ENCODE measurements around the gene CD63.
A peak's percentile ranks its signal among the peaks of the same experiment; 100 is the strongest.

The CD63 gene

DNA sequence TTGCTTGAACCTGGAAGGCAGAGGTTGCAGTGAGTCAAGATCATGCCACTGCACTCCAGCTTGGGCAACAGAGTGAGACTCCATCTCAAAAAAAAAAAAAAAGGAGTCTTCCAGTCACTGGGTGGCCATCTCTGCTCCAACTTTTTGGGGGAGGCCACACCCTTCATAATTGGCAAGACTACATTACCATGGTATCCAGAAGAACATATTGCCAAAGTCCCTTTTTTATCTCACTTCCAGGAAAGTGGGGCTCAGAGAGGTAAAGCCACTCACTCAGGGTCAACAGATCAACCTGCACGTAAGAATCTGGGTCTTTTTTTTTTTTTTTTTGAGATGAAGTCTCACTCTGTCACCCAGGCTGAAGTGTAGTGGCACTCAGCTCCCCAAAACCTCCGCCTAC is 5.0 kb upstream of the CD63 start:
- H3K27ac Mint-ChIP-seq: no peak overlapping the region
- H3K27me3 Mint-ChIP-seq: no peaks in the 10 kb centered on the region
- no peak overlapping the region for H3K4me3 Mint-ChIP-seq
- no peak for DNase-seq
- H3K4me1 Mint-ChIP-seq: peaks cover 31 to 51% of the 10 kb centered on the region in 2 donors
- H3K36me3 Mint-ChIP-seq: peaks cover 6 to 14% of the 10 kb centered on the region in 2 donors
- H3K9me3 Mint-ChIP-seq: no peaks in the 10 kb centered on the region
- ATAC-seq (replicated peaks): no peak

GRCh38 chr12:55733021-55733555 is 4.3 kb upstream of the CD63 start:
- Mint-ChIP-seq H3K4me1 (peaks cover 27 to 45% of the 10 kb centered on the region in 2 donors), H3K36me3 (peaks cover 6 to 14% of the 10 kb centered on the region in 2 donors), H3K27ac (no peak overlapping the region)

GRCh38 chr12:55732288-55732687 is 3.5 kb upstream of the CD63 start:
- H3K27me3 Mint-ChIP-seq: no peaks in the 10 kb centered on the region
- DNase-seq (no peak), ATAC-seq (replicated peaks) (no peak)
- H3K9me3 Mint-ChIP-seq: no peaks in the 10 kb centered on the region
- H3K36me3 Mint-ChIP-seq: peaks cover 6 to 14% of the 10 kb centered on the region in 2 donors
- H3K4me1 Mint-ChIP-seq: peaks cover 27 to 45% of the 10 kb centered on the region in 2 donors
- no peak overlapping the region for H3K4me3 Mint-ChIP-seq
- H3K27ac Mint-ChIP-seq: no peak overlapping the region

More at GRCh38 chr12:55733021-55733555, 4.3 kb upstream of the CD63 start:
- DNase-seq (no peak), ATAC-seq (replicated peaks) (no peak)
- H3K9me3 Mint-ChIP-seq: no peaks in the 10 kb centered on the region
- H3K4me3 Mint-ChIP-seq: no peak overlapping the region
- no peaks in the 10 kb centered on the region for H3K27me3 Mint-ChIP-seq

- peak overlapping the region; percentile 90 to 95 for H3K4me3 Mint-ChIP-seq
- peaks cover 9 to 31% of the 10 kb centered on the region in 2 donors for H3K36me3 Mint-ChIP-seq
- DNase-seq: no peak
- no peaks in the 10 kb centered on the region for H3K27me3 Mint-ChIP-seq
- peak overlapping the region; percentile 97 for H3K27ac Mint-ChIP-seq
- peaks cover 35 to 53% of the 10 kb centered on the region in 2 donors for H3K4me1 Mint-ChIP-seq
- H3K9me3 Mint-ChIP-seq: no peaks in the 10 kb centered on the region
- ATAC-seq (replicated peaks): peak; percentile 41
These were observed 1.3 kb upstream of the CD63 start for GRCh38 chr12:55729819-55730818.

DNA sequence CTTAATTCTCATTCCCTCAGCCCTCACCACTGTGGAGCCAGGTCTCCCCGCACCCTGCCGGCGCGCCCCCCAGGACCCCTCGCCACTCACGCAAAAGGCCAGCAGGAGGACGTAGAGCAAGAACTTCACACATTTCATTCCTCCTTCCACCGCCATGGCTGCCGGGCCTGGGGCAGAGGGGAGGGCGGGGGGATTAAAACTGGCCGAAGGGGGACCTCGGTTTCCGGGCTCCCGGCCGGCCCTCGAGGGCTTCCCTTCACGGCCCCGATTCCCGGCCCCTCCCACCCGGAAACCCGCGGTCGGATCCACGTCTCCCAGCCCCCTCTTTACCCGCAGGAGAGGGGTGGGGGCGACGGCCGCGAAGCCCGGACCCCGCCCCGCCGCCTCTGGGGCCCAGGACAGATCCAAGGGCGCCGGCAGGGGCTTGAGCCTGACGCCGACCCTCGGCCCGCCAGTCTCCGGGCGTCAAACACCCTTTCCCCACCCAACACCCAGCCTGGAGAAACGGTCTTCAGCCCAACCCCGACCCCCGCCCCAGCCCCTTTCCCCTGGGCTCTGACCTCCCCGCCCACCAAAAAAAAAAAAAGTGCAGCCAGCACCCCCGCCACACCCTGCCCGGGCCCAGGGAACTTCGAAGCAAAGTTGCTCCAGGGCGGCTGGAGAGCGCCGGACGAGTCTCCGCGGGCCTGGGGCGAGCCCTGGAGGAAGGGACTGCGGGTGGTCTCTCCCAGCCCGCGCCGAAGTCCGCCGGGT is 447 bp downstream of the CD63 start:
- Mint-ChIP-seq H3K36me3 (peaks cover 17 to 40% of the 10 kb centered on the region in 2 donors), H3K4me1 (peaks cover 40 to 60% of the 10 kb centered on the region in 2 donors), H3K27me3 (no peaks in the 10 kb centered on the region), H3K4me3 (peak overlapping the region; percentile 90 to 95), H3K27ac (peak overlapping the region; percentile 59), H3K9me3 (no peaks in the 10 kb centered on the region)
- peak; percentile 19 to 26 for ATAC-seq (replicated peaks)
- DNase-seq: no peak

DNA sequence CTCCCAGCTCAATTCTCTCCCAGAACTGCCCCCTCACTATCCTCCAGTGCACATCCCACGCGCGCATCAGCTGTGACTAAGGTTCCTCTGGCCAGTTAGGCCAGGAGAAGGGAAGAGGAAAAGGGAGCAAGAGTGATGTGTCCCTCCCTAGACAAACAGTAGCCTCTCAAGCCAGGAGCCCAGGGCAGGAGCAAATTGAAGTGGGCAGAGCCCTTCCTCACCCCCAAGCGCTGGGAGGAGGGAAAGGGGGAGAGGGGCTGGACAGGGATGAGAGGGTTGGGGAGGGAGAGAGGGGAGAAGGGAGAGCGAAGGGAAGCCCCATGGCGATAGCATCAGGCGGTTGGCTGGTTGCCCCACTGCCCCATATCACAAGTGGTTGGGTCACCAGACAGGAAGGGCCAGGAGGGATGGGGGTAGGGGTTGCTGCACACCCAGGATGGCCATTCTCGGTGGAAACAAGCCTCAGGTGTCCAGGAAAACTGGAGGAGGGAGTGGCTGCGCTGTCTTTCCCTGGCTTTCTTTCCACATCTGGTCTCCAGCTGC is 1.1 kb downstream of the CD63 start:
- peak overlapping the region; percentile 90 to 95 for H3K4me3 Mint-ChIP-seq
- peak overlapping the region; percentile 65 for H3K27ac Mint-ChIP-seq
- H3K36me3 Mint-ChIP-seq: peaks cover 17 to 40% of the 10 kb centered on the region in 2 donors
- no peaks in the 10 kb centered on the region for H3K9me3 Mint-ChIP-seq
- ATAC-seq (replicated peaks) (no peak), DNase-seq (no peak)
- no peaks in the 10 kb centered on the region for H3K27me3 Mint-ChIP-seq
- H3K4me1 Mint-ChIP-seq: peaks cover 40 to 57% of the 10 kb centered on the region in 2 donors

GRCh38 chr12:55726971-55727370 is 1.8 kb downstream of the CD63 start:
- Mint-ChIP-seq H3K9me3 (no peaks in the 10 kb centered on the region), H3K4me3 (peak overlapping the region; percentile 90 to 95), H3K36me3 (peaks cover 13 to 35% of the 10 kb centered on the region in 2 donors), H3K27me3 (no peaks in the 10 kb centered on the region), H3K4me1 (peaks cover 37 to 52% of the 10 kb centered on the region in 2 donors), H3K27ac (peak overlapping the region; percentile 65)
- no peak for ATAC-seq (replicated peaks)
- no peak for DNase-seq

- Mint-ChIP-seq H3K9me3 (no peaks in the 10 kb centered on the region), H3K27ac (peak overlapping the region; percentile 7), H3K4me3 (no peak overlapping the region), H3K4me1 (peaks cover 37 to 49% of the 10 kb centered on the region in 2 donors), H3K27me3 (no peaks in the 10 kb centered on the region), H3K36me3 (peaks cover 13 to 35% of the 10 kb centered on the region in 2 donors)
- DNase-seq (no peak), ATAC-seq (replicated peaks) (no peak)
These were observed 3.3 kb downstream of the CD63 start for GRCh38 chr12:55725556-55725955.

- DNase-seq (no peak), ATAC-seq (replicated peaks) (no peak)
- Mint-ChIP-seq H3K4me3 (no peak overlapping the region), H3K36me3 (peaks cover 12 to 30% of the 10 kb centered on the region in 2 donors), H3K9me3 (no peaks in the 10 kb centered on the region), H3K27ac (peak overlapping the region; percentile 68), H3K4me1 (peaks cover 31 to 43% of the 10 kb centered on the region in 2 donors), H3K27me3 (no peaks in the 10 kb centered on the region)
These were observed 3.9 kb downstream of the CD63 start for GRCh38 chr12:55724940-55725309.

GRCh38 chr12:55724226-55724939 is 4.4 kb downstream of the CD63 start:
- ATAC-seq (replicated peaks): peak; percentile 37 to 46
- no peak overlapping the region for H3K4me3 Mint-ChIP-seq
- H3K36me3 Mint-ChIP-seq: peaks cover 12 to 26% of the 10 kb centered on the region in 2 donors
- no peaks in the 10 kb centered on the region for H3K9me3 Mint-ChIP-seq
- peaks cover 28 to 41% of the 10 kb centered on the region in 2 donors for H3K4me1 Mint-ChIP-seq
- H3K27me3 Mint-ChIP-seq: no peaks in the 10 kb centered on the region
- H3K27ac Mint-ChIP-seq: peak overlapping the region; percentile 68
- DNase-seq: peak; percentile 38

- H3K4me1 Mint-ChIP-seq: peaks cover 28 to 44% of the 10 kb centered on the region in 2 donors
- peak overlapping the region; percentile 32 for H3K27ac Mint-ChIP-seq
- peaks cover 12 to 29% of the 10 kb centered on the region in 2 donors for H3K36me3 Mint-ChIP-seq
These were observed 5.1 kb downstream of the CD63 start for GRCh38 chr12:55723516-55724225.

GRCh38 chr12:55722948-55723347 is 5.9 kb downstream of the CD63 start:
- Mint-ChIP-seq H3K27ac (no peak overlapping the region), H3K9me3 (no peaks in the 10 kb centered on the region), H3K4me1 (peaks cover 35 to 49% of the 10 kb centered on the region in 2 donors), H3K4me3 (no peak overlapping the region), H3K36me3 (peaks cover 16 to 36% of the 10 kb centered on the region in 2 donors), H3K27me3 (no peaks in the 10 kb centered on the region)
- DNase-seq (no peak), ATAC-seq (replicated peaks) (no peak)

More at GRCh38 chr12:55723516-55724225, 5.1 kb downstream of the CD63 start:
- Mint-ChIP-seq H3K4me3 (no peak overlapping the region), H3K9me3 (no peaks in the 10 kb centered on the region), H3K27me3 (no peaks in the 10 kb centered on the region)
- DNase-seq: no peak
- no peak for ATAC-seq (replicated peaks)
